GM12875 (cell line): ENCODE results near the gene CCR5.

Experiments
- H3K4me3 ChIP-seq: one replicate; pipeline ENCODE4 v1.5.1; 2011; ENCODE audit warnings: low read depth, low read length, control low read depth
- CTCF ChIP-seq: IDR thresholded peaks from 2 replicates; pipeline ENCODE4 v1.5.1; 2011; ENCODE audit warnings: low read depth, mild to moderate bottlenecking, control low read depth, inconsistent platforms, low read length, moderate library complexity, borderline replicate concordance; ENCODE audit not compliant: insufficient read depth

Gene CCR5

GRCh38 chr3:46337911-46338310, 32.8 kb upstream of the CCR5 start:
- TF ChIP-seq CTCF: no peak
- H3K4me3 ChIP-seq: no peak overlapping the region

- no peak for TF ChIP-seq CTCF
- no peak overlapping the region for H3K4me3 ChIP-seq
These were observed 31.9 kb upstream of the CCR5 start for GRCh38 chr3:46338840-46339239.

GRCh38 chr3:46344476-46344875, 26.3 kb upstream of the CCR5 start:
- H3K4me3 ChIP-seq: no peak overlapping the region
- no peak for TF ChIP-seq CTCF

GRCh38 chr3:46348823-46349482, 21.8 kb upstream of the CCR5 start:
- TF ChIP-seq CTCF: no peak

GRCh38 chr3:46349484-46350261, 21.1 kb upstream of the CCR5 start:
- no peak overlapping the region for H3K4me3 ChIP-seq
- no peak for TF ChIP-seq CTCF

More at GRCh38 chr3:46348823-46349482, 21.8 kb upstream of the CCR5 start:
- H3K4me3 ChIP-seq: no peak overlapping the region

GRCh38 chr3:46350262-46350565, 20.5 kb upstream of the CCR5 start:
- no peak for TF ChIP-seq CTCF
- no peak overlapping the region for H3K4me3 ChIP-seq

- no peak for TF ChIP-seq CTCF
- no peak overlapping the region for H3K4me3 ChIP-seq
These were observed 19.1 kb upstream of the CCR5 start for GRCh38 chr3:46351646-46352045.
